Keratinocyte (primary cell): ENCODE measurements around the gene MRTFA. TPM values are rescaled to one million over a fixed set of nuclear protein-coding genes. Genes with fewer than 3 reads are reported as not detected.

Experiments used
- DNase-seq: peaks from one replicate; pipeline ENCODE4 v3.0.0-alpha.2; 2011; ENCODE audit warnings: low read depth, missing footprints, low spot score
- FAIRE-seq: peaks from 2 replicates; lab custom pipeline; 2011; peaks lifted over from hg19 to GRCh38; lab: Jason Lieb, UNC
- H2AFZ ChIP-seq: 2 replicates; pipeline ENCODE4 v1.6.0; 2012; ENCODE audit warnings: low read length, control low read depth, inconsistent platforms; ENCODE audit not compliant: control insufficient read depth
- H3K27ac ChIP-seq: 2 replicates; pipeline ENCODE4 v1.5.1; 2011; ENCODE audit warnings: low read length; ENCODE audit not compliant: control insufficient read depth, insufficient read depth
- H3K27me3 ChIP-seq: 3 replicates; pipeline ENCODE4 v1.6.0; 2011; ENCODE audit warnings: low read length; ENCODE audit not compliant: control insufficient read depth, insufficient read depth; ENCODE audit errors: extremely low read depth
- H3K36me3 ChIP-seq, 2 experiments: 2 replicates in 1 of 2; 3 replicates in 1 of 2; pipeline ENCODE4 v1.5.1; 2011; ENCODE audit warnings: low read length in 2 of 2, mild to moderate bottlenecking in 1 of 2; ENCODE audit not compliant: control insufficient read depth in 2 of 2, insufficient read depth in 2 of 2; ENCODE audit errors: extremely low read depth in 1 of 2
- H3K4me1 ChIP-seq: 3 replicates; pipeline ENCODE4 v1.5.1; 2011; ENCODE audit warnings: low read length; ENCODE audit not compliant: control insufficient read depth, insufficient read depth; ENCODE audit errors: extremely low read depth
- H3K4me2 ChIP-seq: 3 replicates; pipeline ENCODE4 v1.6.0; 2011; ENCODE audit warnings: low read depth, low read length; ENCODE audit not compliant: control insufficient read depth, insufficient read depth; ENCODE audit errors: extremely low read depth
- H3K4me3 ChIP-seq, 3 experiments: fragments of 200-600 bp in 1 of 3; sonication (generic) in 1 of 3; 2 replicates in 2 of 3; 3 replicates in 1 of 3; pipeline ENCODE4 v1.5.1; 2011 to 2016; ENCODE audit warnings: low read length in 3 of 3, mild to moderate bottlenecking in 3 of 3, control low read depth in 2 of 3, inconsistent platforms in 1 of 3, low read depth in 1 of 3, mixed read lengths in 1 of 3, mixed run types in 1 of 3, moderate library complexity in 1 of 3; ENCODE audit not compliant: control insufficient read depth in 2 of 3, insufficient read depth in 2 of 3; ENCODE audit errors: extremely low read depth in 1 of 3
- H3K79me2 ChIP-seq: 2 replicates; pipeline ENCODE4 v1.6.0; 2012; ENCODE audit warnings: low read length; ENCODE audit not compliant: control insufficient read depth, insufficient read depth
- H3K9ac ChIP-seq: 3 replicates; pipeline ENCODE4 v1.6.0; 2011; ENCODE audit warnings: low read length; ENCODE audit not compliant: control insufficient read depth, insufficient read depth; ENCODE audit errors: extremely low read depth
- H3K9me1 ChIP-seq: 3 replicates; pipeline ENCODE4 v1.6.0; 2011; ENCODE audit warnings: low read length; ENCODE audit not compliant: control insufficient read depth, insufficient read depth; ENCODE audit errors: extremely low read depth
- H3K9me3 ChIP-seq: 2 replicates; pipeline ENCODE4 v1.5.1; 2012; ENCODE audit warnings: low read depth, low read length; ENCODE audit not compliant: control insufficient read depth
- H4K20me1 ChIP-seq: 3 replicates; pipeline ENCODE4 v1.6.0; 2011; ENCODE audit warnings: low read length; ENCODE audit not compliant: control insufficient read depth, insufficient read depth; ENCODE audit errors: extremely low read depth
- CTCF ChIP-seq, 3 experiments: IDR thresholded peaks in 1 of 3; conservative IDR thresholded peaks in 1 of 3; optimal IDR thresholded peaks in 1 of 3; 2 replicates in 2 of 3; 3 replicates in 1 of 3; pipeline versions ENCODE3 to v1.5.1; 2011; ENCODE audit warnings: low read length in 3 of 3, mild to moderate bottlenecking in 3 of 3, moderate library complexity in 2 of 3, control low read depth in 1 of 3, inconsistent platforms in 1 of 3; ENCODE audit not compliant: insufficient read depth in 2 of 3; ENCODE audit errors: extremely low read depth in 1 of 3
- EZH2 ChIP-seq: IDR thresholded peaks from one replicate; pipeline ENCODE4 v1.6.1; 2012; ENCODE audit warnings: inconsistent platforms, mild to moderate bottlenecking, low read length, moderate library complexity
- dilution Hi-C: fragments of 300-500 bp; cut with MboI; formaldehyde crosslinking; loops from one replicate; pipeline ENCODE4 v1.7.0; 2020; ENCODE audit warnings: low sequenced_read_pairs; ENCODE audit not compliant: extremely low pct_ligation_motif_present
- polyA plus RNA-seq, 5 experiments: library from polyadenylated mRNA; depleted of rRNA in 3 of 5; stranded (reverse) in 3 of 5; stranded (forward) in 1 of 5; unstranded in 1 of 5; fragments of >200 nt; gene quantifications; 1 replicate in 1 of 5; 2 replicates in 3 of 5; 3 replicates in 1 of 5; pipeline versions ENCODE4 v1.2.1 to v1.2.3, GENCODE V29; 2011 to 2012; ENCODE audit warnings: missing spikeins in 2 of 5, low read depth in 1 of 5, low replicate concordance in 1 of 5

Gene MRTFA
- polyA plus RNA-seq, 1 donor (not counting 4 experiments of a cell fraction or from before 2014, with no cell fraction given) = 6.5 TPM

GRCh38 chr22:40433416-40434090 is 203.0 kb downstream of the MRTFA start:
- TF ChIP-seq CTCF (optimal IDR thresholded peaks at IDR 0.05 in 1 of 3, IDR thresholded peaks at IDR 0.05 in 1 of 3, conservative IDR thresholded peaks at IDR 0.05 in 1 of 3; ENCODE audit: extremely low read depth in 1 of 3, insufficient read depth in 2 of 3, low read length in 3 of 3) (no peak), EZH2 (no peak)
- H4K20me1 ChIP-seq = no peaks in the 10 kb centered on the region
- H3K9ac ChIP-seq = no peak overlapping the region
- no peak for FAIRE-seq
- no peak for DNase-seq
- dilution Hi-C loops = no loop called here
- H3K4me1 ChIP-seq = no peaks in the 10 kb centered on the region
- H3K9me1 ChIP-seq = no peaks in the 10 kb centered on the region
- no peaks in the 10 kb centered on the region for H3K9me3 ChIP-seq
- H3K27me3 ChIP-seq = no peaks in the 10 kb centered on the region
- H3K36me3 ChIP-seq = peaks cover 20 to 37% of the 10 kb centered on the region in 2 experiments
- peaks cover 17% of the 10 kb centered on the region for H3K79me2 ChIP-seq
- H2AFZ ChIP-seq = no peak overlapping the region
- H3K27ac ChIP-seq = no peak overlapping the region
- H3K4me3 ChIP-seq = no peak overlapping the region
- H3K4me2 ChIP-seq = no peak overlapping the region

GRCh38 chr22:40432625-40433024 is 203.9 kb downstream of the MRTFA start:
- no peaks in the 10 kb centered on the region for H3K27me3 ChIP-seq
- peaks cover 27 to 42% of the 10 kb centered on the region in 2 experiments for H3K36me3 ChIP-seq
- no peak overlapping the region for H3K9ac ChIP-seq
- DNase-seq = no peak
- no peak overlapping the region for H3K4me3 ChIP-seq
- H3K9me1 ChIP-seq = no peaks in the 10 kb centered on the region
- no peaks in the 10 kb centered on the region for H3K4me1 ChIP-seq
- dilution Hi-C loops = no loop called here
- H3K27ac ChIP-seq = no peak overlapping the region
- peaks cover 10% of the 10 kb centered on the region for H3K79me2 ChIP-seq
- H3K9me3 ChIP-seq = no peaks in the 10 kb centered on the region
- TF ChIP-seq EZH2 = no peak
- TF ChIP-seq CTCF (optimal IDR thresholded peaks at IDR 0.05 in 1 of 3, IDR thresholded peaks at IDR 0.05 in 1 of 3, conservative IDR thresholded peaks at IDR 0.05 in 1 of 3; ENCODE audit: extremely low read depth in 1 of 3, insufficient read depth in 2 of 3, low read length in 3 of 3) = no peak
- FAIRE-seq = no peak
- no peak overlapping the region for H3K4me2 ChIP-seq
- H2AFZ ChIP-seq = no peak overlapping the region
- no peaks in the 10 kb centered on the region for H4K20me1 ChIP-seq
